HCT116 (cell line): ENCODE data around the gene CDH23. TPM values are rescaled to one million over a fixed set of nuclear protein-coding genes. Genes with fewer than 3 reads are reported as not detected.

Experiments used
- ATAC-seq: fragments of 200-7000 bp; cut with Tn5 transposase; 2 replicates; pipeline ENCODE4 v1.9.1; 2020; ENCODE audit warnings: mild to moderate bottlenecking, moderate library complexity
- BruUV-seq: library from RNA; stranded (reverse); fragments of 400-500 nt; replicated peaks from 2 replicates; lab custom pipeline; 2021; lab: Mats Ljungman, UMichigan
- CTCF ChIA-PET: fragments of 300-600 bp; sonication (Branson Sonifier 250); formaldehyde crosslinking; loops from one replicate; lab custom pipeline; 2021; ENCODE audit warnings: antibody characterized with exemption; lab: Charles Lee
- POLR2A ChIA-PET: fragments of 300-600, 350-600 bp; sonication (Branson Sonifier 250); formaldehyde crosslinking; loops from one replicate; lab custom pipeline; 2021; ENCODE audit warnings: antibody characterized with exemption; lab: Charles Lee
- RAD21 ChIA-PET, 2 experiments: fragments of 300-600 bp; sonication (Branson Sonifier 250); formaldehyde crosslinking; loops; one replicate each; lab custom pipeline; 2023; ENCODE audit warnings: low total read pairs in 2 of 2; ENCODE audit not compliant: uncharacterized antibody in 2 of 2, unreplicated experiment in 2 of 2, low non-redundant PET in 1 of 2; lab: Charles Lee
- DNase-seq: peaks from one replicate; pipeline ENCODE4 v3.0.0-alpha.2; 2010; ENCODE audit warnings: low read depth, low spot score
- H2AFZ ChIP-seq: fragments of 200-600 bp; shearing (Covaris generic), sonication (generic); 2 replicates; pipeline ENCODE4 v1.6.1; 2017; ENCODE audit warnings: low read depth, mixed run types, mixed read lengths, antibody characterized with exemption, low read length; ENCODE audit not compliant: poor library complexity, severe bottlenecking
- H3K27ac ChIP-seq: 2 replicates; pipeline ENCODE4 v1.5.1; 2012; ENCODE audit warnings: low read depth, low read length
- H3K27me3 ChIP-seq: fragments of 200-600 bp; sonication (generic); 2 replicates; pipeline ENCODE4 v1.6.1; 2016; ENCODE audit warnings: mixed run types, low read length, mixed read lengths; ENCODE audit not compliant: insufficient read depth
- H3K36me3 ChIP-seq, 2 experiments: fragments of 200-500 bp in 1 of 2; fragments of 200-600 bp in 1 of 2; sonication (Bioruptor generic) in 1 of 2; sonication (generic) in 1 of 2; 2 replicates each; pipeline versions ENCODE4 v1.5.1 to v1.6.1; 2014 to 2016; ENCODE audit warnings: low read length in 2 of 2, inconsistent platforms in 1 of 2, mixed read lengths in 1 of 2, mixed run types in 1 of 2; ENCODE audit not compliant: insufficient read depth in 2 of 2, control insufficient read depth in 1 of 2
- H3K4me1 ChIP-seq, 2 experiments: fragments of 200-600 bp in 1 of 2; sonication (generic) in 1 of 2; 2 replicates each; pipeline versions ENCODE4 v1.5.1 to v1.6.1; 2012 to 2017; ENCODE audit warnings: low read length in 2 of 2, inconsistent platforms in 1 of 2, mild to moderate bottlenecking in 1 of 2, mixed read lengths in 1 of 2, mixed run types in 1 of 2, moderate library complexity in 1 of 2; ENCODE audit not compliant: insufficient read depth in 2 of 2, control insufficient read depth in 1 of 2
- H3K4me2 ChIP-seq: fragments of 200-600 bp; sonication (generic); 2 replicates; pipeline ENCODE4 v1.6.1; 2017; ENCODE audit warnings: mixed run types, low read length, mixed read lengths
- H3K4me3 ChIP-seq, 2 experiments: fragments of 200-600 bp in 1 of 2; sonication (generic) in 1 of 2; replicated peaks in 1 of 2; 2 replicates each; pipeline ENCODE4 v1.5.1; 2011 to 2016; ENCODE audit warnings: low read length in 2 of 2, control low read depth in 1 of 2, low read depth in 1 of 2, mild to moderate bottlenecking in 1 of 2, mixed read lengths in 1 of 2, mixed run types in 1 of 2
- H3K79me2 ChIP-seq: fragments of 200-600 bp; sonication (generic); 2 replicates; pipeline ENCODE4 v1.6.1; 2017; ENCODE audit warnings: mild to moderate bottlenecking, mixed run types, low read length, moderate library complexity, mixed read lengths; ENCODE audit not compliant: insufficient read depth
- H3K9ac ChIP-seq: fragments of 200-600 bp; sonication (generic); 2 replicates; pipeline ENCODE4 v1.6.1; 2016; ENCODE audit warnings: low read length, mixed read lengths
- H3K9me2 ChIP-seq: fragments of 200-600 bp; sonication (generic), shearing (Covaris generic); 2 replicates; pipeline ENCODE4 v1.6.1; 2017; ENCODE audit warnings: mixed run types, mild to moderate bottlenecking, moderate library complexity; ENCODE audit not compliant: insufficient read depth
- H3K9me3 ChIP-seq, 2 experiments: fragments of 200-500 bp in 1 of 2; fragments of 200-600 bp in 1 of 2; sonication (Bioruptor generic) in 1 of 2; sonication (generic) in 1 of 2; 2 replicates each; pipeline ENCODE4 v1.6.1; 2014 to 2017; ENCODE audit warnings: low read length in 2 of 2, mixed read lengths in 2 of 2, inconsistent platforms in 1 of 2, low read depth in 1 of 2, mild to moderate bottlenecking in 1 of 2, mixed run types in 1 of 2, moderate library complexity in 1 of 2; ENCODE audit not compliant: control insufficient read depth in 1 of 2, insufficient read depth in 1 of 2
- H4K20me1 ChIP-seq: fragments of 200-600 bp; sonication (generic), shearing (Covaris generic); 2 replicates; pipeline ENCODE4 v1.6.1; 2017; ENCODE audit warnings: mixed run types, mild to moderate bottlenecking, moderate library complexity; ENCODE audit not compliant: insufficient read depth
- ATF3 ChIP-seq: IDR thresholded peaks from 2 replicates; pipeline ENCODE4 v1.6.1; 2012
- CEBPB ChIP-seq: IDR thresholded peaks from 2 replicates; pipeline ENCODE4 v1.6.1; 2012; ENCODE audit warnings: low read depth
- EGR1 ChIP-seq: IDR thresholded peaks from 2 replicates; pipeline ENCODE4 v1.6.1; 2012; ENCODE audit warnings: low read depth
- JUND ChIP-seq: IDR thresholded peaks from 2 replicates; pipeline ENCODE4 v1.6.1; 2012
- MAX ChIP-seq: IDR thresholded peaks from 2 replicates; pipeline ENCODE4 v1.6.1; 2012
- POLR2AphosphoS5 ChIP-seq: IDR thresholded peaks from 2 replicates; pipeline ENCODE4 v1.6.1; 2011; ENCODE audit warnings: mild to moderate bottlenecking, low read depth, low read length, moderate library complexity
- RAD21 ChIP-seq: IDR thresholded peaks from 2 replicates; pipeline ENCODE4 v1.6.1; 2012; ENCODE audit warnings: low read depth, mild to moderate bottlenecking
- REST ChIP-seq: IDR thresholded peaks from 2 replicates; pipeline ENCODE4 v1.6.1; 2012; ENCODE audit warnings: low read depth
- SP1 ChIP-seq: IDR thresholded peaks from 2 replicates; pipeline ENCODE4 v1.6.1; 2012; ENCODE audit warnings: low read depth
- SRF ChIP-seq: IDR thresholded peaks from 2 replicates; pipeline ENCODE4 v1.6.1; 2012; ENCODE audit warnings: low read depth
- ZFX ChIP-seq: fragments of 450-650 bp; IDR thresholded peaks from 2 replicates; pipeline ENCODE4 v1.6.1; 2017
- ZNF274 ChIP-seq: fragments of 200-500 bp; sonication (Bioruptor generic); IDR thresholded peaks from 2 replicates; pipeline ENCODE4 v1.6.1; 2014; ENCODE audit warnings: mild to moderate bottlenecking, low read depth, low read length, inconsistent platforms
- intact Hi-C: fragments of 100-400 bp; cut with micrococcal nuclease; formaldehyde crosslinking; loops from 2 replicates; pipeline ENCODE4 v1.10.0; 2022
- total RNA-seq: library from RNA; stranded (reverse); gene quantifications from one replicate; pipeline ENCODE4 v1.2.1, GENCODE V29; 2021; ENCODE audit not compliant: unreplicated experiment

CDH23 gene
- total RNA-seq, 1 experiment from 2014 or later: not detected

DNA sequence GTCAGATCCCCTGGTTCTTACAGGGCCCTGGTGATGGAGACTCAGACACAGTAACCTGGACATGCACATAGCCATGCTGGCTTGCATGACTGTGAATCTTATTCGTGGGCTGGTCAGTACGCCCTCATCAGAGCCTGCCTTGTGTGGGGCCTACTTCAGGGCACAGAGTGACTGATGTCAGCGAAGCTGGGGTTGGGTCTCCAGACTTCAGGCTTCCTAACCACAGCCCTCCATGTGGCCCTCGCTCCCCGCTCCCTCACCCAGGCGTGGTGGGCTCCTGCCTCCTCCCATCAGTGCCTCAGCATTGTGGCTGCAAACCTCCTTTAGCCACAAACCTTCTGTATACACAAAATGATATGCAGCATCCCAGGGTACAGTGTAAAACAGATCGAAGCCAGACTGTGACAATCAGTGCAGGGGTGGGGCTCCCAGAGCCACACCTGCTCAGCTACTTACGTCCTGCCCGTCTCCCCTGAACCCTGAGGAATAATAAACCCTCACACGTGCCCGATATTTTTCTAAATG is 329.9 kb downstream of the CDH23 start:
- BruUV-seq: no TSS peak
- no peaks in the 10 kb centered on the region for H3K79me2 ChIP-seq
- no peaks in the 10 kb centered on the region for H3K36me3 ChIP-seq
- ChIA-PET RAD21 (no interaction called here), CTCF (interaction anchor here (1.7 kb wide), 1 partner anchor 30 kb away, joined by 4 read pairs; no protein-coding TSS in a partner anchor), POLR2A (no interaction called here)
- DNase-seq: no peak
- no peaks in the 10 kb centered on the region for H4K20me1 ChIP-seq
- no peak overlapping the region for H3K9ac ChIP-seq
- no peak overlapping the region for H3K4me2 ChIP-seq
- no peak overlapping the region for H2AFZ ChIP-seq
- no peaks in the 10 kb centered on the region for H3K9me2 ChIP-seq
- H3K4me3 ChIP-seq: no peak overlapping the region
- no peak overlapping the region for H3K27ac ChIP-seq
- H3K4me1 ChIP-seq: peaks cover 6 to 33% of the 10 kb centered on the region in 2 experiments; a peak in 3 of 4 replicates
- ATAC-seq: no peak
- intact Hi-C loops: no loop called here
- no peaks in the 10 kb centered on the region for H3K9me3 ChIP-seq
- TF ChIP-seq POLR2AphosphoS5: no peak
- TF ChIP-seq CEBPB: no peak
- no peak for TF ChIP-seq SRF
- no peak for TF ChIP-seq REST
- no peak for TF ChIP-seq ZNF274
- TF ChIP-seq MAX: no peak
- no peak for TF ChIP-seq EGR1
- TF ChIP-seq ATF3: no peak
- TF ChIP-seq SP1: no peak
- TF ChIP-seq RAD21: no peak
- no peak for TF ChIP-seq ZFX
- no peak for TF ChIP-seq JUND
- TF ChIP-seq, all 23 proteins: peak for 0
- no peaks in the 10 kb centered on the region for H3K27me3 ChIP-seq
